COLO829 (cell line): Measurements from ENCODE around the gene PITX2.

Experiments used
- DNase-seq: peaks from one replicate; pipeline ENCODE4 v3.0.0; 2012; ENCODE audit warnings: low spot score

The PITX2 gene

DNA sequence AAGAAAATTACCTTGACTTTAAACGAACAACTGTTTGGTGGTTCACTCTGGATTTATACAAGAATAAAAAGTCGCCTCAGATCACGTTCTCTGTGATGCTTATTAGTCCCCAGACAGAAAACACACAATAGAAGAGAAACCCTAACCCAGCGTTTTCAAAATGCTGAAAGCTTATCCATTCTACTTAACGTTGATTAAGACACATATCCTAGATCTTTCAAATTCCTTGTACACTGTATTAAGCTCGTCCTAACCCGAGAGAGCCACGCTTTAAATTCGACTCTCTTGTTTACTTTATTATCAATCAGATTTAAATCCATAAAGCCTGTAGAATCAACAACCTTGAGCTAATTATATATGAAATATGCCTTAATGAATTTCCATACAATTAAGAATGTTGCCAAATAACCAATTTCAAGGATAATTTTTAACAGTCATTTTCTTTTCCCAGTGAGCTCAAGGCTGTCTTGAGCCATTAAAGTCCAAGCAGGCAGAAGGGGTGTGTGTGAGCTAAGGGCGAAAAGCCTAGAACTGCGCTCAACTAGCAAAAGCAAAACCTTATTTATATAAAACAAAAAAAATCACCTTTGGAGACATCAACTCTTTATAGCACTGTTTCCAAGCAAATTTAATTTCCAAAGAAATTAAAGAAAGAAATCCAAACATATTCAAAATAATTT lies 981 bp upstream of the PITX2 start:
- DNase-seq = no peak

DNA sequence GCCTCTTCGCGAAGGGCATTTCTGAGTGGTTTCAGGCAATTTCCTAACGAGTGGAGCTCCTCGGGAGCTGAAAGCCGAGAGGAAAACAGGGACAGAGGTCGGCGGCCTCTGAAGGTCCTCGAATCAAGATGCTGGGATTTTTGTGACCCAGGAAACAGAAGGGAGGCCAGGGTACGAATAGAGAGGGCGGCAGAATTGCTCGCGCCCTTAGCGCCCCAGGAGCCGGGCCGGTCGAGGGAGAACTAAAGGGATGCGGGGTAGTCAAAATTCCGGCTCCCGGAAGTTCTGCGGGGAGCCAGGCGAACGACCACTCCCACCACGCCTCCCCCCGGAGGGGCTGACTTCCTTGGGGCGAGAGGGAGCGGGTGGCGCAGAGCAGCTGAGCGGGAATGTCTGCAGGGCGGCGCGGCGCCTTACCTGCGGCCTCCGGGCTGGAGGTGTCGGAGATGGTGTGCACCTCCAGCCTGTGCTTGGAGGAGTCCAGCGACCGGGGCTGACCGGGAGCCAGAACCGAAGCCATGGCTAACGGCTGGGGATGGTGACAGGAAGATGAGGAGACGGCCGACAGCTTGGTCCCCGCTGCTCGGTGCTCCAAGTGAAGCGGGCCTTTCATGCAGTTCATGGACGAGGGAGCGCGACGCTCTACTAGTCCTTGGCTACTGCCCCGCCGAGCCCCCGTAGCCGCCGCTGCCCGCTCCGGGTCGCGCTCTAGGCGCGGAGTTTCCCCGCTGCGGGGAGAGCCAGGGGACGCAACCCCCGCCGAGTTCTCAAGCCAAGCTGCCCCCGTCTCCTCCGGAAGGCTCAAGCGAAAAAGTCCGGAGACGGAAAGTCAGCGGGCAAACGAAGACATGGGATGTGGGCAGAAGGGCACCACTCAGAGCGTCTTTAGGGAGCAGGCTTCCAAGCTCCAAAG lies 782 bp downstream of the PITX2 start:
- no peak for DNase-seq

DNA sequence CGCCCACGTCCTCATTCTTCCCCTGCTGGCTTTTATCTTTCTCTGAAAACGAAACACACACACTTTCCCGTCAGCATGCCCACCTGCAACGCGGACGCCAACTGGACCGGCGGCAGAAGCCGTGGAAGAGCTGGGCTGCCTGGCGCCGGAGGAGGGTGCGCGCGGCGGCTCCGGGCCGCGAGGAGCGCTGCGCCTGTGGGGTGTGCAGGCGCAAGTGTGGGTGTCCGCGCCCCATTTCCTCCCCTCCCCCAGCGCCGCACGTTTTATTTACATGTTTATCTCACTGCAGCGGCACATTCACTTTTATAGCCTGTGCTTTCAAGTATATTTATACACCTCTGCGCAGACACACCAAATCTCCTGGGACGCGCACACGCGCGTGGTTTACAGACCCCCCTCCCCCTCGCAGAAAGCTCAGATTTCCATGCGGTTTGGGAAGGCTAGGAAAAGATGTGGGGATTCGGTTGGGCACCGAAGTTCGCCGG lies 1.5 kb downstream of the PITX2 start:
- DNase-seq = no peak

DNA sequence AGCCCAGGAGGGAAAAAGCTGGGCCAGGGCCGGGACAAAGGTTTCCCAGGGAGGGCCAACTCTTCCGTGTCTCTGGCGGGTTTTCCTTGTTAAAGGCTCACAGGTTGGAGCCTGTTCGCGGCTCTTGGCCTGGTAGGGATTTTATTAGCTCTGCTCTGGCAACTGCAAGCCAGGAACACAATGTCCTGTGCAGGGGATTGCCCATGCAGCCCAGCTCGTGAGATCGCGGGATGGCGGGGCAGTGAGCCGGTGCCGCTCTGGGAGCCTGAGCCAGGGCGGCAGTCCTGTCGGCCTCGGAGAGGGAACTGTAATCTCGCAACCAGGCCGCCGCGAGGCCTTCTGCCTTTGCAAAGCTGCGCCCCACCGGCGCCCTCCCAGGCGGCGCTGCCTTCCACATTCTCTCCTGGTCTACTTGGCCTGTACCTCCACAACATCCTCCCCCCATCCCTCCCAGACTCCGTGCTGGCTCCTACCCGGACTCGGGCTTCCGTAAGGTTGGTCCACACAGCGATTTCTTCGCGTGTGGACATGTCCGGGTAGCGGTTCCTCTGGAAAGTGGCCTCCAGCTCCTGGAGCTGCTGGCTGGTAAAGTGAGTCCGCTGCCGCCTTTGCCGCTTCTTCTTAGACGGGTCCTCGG lies 2.1 kb downstream of the PITX2 start:
- DNase-seq = no peak

DNA sequence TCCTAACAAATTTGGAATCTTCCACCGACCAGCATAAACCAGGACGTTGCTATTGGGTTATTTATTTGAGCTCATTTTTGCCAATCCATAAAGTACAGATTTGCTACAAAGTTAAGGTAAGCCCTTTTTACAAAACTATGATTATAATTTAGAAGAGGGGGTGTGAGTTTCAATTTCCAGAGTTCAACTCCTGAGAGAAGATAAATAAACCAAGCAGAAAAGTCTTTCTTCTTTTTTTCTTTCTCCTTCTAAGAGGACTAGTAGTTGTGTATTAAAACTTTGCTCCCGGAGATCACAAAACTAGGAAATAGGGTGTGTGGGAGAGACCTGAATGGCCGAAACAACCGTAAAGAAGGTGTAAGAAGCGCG lies 2.6 kb downstream of the PITX2 start:
- DNase-seq = no peak

DNA sequence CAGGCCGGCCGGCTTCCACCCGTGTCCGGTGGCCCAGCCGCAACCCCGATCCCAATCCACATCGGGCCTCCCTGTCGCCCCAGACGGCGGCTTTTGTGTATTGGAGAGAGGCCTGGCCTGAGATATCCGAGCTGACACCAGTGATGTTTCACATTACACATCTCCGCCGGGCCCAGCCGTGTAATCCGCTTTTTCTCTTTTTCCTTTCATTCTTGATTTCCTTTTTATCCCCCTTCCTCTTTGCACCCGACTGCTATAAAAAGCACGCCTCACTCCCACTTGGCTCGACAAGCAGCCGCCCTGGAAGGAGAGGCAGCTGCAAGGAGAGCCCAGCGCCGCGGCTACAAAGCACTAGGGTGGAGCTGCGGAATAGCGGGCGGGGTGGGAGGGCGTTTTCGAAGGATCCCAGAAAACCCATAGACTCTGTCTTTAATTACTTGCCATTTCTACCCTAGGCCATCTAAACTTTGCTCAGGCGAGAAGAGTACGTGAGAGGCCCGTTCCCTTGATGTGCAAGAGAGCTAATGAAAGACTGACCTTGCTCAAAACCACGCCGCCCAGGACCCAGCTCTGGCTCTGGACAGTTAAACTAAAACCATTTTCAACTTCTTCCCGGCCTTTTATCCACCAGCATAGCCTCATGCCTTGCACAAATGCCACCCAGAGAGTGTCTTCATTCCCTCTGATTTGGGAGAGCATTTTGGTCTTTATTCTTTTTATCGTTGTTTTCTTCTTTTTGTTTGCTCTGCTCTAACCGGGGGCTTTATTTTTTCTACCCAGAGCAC lies 3.2 kb downstream of the PITX2 start:
- DNase-seq = no peak

DNA sequence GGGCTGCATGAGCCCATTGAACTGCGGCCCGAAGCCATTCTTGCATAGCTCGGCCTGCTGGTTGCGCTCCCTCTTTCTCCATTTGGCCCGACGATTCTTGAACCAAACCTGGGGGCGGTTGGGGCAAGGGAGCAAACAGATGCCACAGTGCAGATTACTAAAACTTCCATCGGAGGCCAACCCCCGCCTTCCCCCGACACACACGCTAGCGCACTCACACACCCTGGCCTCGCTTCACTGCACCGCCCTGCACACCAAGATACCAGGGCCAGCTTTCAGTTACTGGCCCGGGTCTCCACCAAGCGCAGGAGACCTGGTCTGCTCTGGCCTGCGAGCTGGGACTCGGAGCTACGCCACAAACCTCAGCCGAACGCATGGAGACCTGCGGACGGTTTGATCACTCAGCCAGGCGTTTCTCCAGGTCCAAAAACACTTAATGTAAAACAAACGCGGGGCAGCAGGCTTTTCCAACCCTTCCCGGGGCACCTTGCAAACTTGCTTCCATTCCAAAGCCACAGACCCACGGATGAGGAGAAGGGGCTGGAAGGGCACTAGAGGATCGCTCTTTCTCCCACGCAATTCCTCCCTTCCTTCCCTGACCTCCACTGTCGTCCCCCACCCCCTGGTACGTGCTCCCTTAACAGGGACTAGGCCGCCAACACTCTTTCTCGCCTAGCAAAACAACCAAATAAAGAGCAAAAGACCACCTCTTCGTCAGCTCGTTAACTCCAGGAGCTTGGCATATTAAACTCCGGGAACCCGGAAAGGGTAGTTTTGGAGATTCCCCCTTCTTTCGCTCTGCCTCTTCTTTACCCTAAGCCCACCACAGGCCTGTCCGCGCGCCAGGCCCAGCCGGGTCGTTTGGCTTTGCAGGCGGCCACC lies 4.1 kb downstream of the PITX2 start:
- DNase-seq = no peak

DNA sequence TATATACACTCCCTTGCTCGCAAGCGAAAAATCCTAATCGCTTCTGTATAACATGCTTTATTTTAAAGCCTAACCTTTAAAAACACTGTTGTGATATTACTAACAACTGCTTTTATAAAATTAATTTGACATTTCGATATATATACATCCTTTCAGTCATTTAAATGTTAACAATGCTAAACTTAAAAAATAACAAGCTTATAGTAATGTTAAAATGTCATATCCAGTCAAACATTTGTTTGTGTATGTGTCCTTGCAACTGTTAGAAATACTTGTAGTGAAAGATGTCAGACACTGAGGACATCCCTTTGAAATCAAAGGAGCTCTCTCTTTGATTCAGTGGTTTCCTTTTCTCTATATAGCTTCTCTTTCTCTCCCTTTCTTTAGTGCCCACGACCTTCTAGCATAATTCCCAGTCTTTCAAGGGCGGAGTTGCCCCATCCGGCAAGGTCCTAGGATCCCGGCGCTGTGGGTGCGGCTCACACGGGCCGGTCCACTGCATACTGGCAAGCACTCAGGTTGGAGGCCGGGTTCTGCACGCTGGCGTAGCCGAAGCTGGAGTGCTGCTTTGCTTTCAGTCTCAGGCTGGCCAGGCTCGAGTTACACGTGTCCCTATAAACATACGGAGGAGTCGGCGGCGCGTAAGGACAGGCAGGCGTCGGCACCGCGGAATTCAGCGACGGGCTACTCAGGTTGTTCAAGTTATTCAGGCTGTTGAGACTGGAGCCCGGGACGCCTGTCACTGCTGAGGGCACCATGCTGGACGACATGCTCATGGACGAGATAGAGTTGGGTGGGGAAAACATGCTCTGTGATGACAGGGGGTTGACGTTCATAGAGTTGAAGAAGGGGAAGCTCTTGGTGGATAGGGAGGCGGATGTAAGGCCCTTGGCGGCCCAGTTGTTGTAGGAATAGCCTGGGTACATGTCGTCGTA lies 5.0 kb downstream of the PITX2 start:
- DNase-seq = no peak

DNA sequence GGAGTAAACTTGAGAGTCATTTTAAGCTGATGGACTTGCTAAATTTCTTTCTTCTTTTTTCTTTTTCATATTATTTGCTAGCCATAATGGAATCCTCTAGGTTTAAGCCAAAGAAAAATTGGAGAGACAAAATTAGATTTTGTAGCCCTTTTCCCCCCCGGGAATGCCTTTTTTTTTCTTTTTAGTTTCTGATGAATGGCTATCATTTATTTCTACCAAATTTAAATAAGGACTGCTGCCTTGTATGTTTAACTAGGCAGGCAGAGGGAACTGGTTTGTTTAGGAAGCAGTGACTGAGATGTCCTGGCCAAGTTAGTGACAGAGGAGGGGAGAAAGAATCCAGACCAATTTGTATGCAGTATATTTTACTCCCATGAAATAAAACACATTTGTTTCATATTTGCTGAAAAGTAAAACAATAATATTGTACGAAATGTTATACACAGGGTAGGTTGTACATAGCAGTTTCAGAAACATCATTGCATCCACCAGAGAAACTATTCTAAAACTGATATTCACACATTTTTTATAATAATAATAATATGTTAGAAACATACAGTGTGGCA lies 5.7 kb downstream of the PITX2 start:
- DNase-seq = no peak

DNA sequence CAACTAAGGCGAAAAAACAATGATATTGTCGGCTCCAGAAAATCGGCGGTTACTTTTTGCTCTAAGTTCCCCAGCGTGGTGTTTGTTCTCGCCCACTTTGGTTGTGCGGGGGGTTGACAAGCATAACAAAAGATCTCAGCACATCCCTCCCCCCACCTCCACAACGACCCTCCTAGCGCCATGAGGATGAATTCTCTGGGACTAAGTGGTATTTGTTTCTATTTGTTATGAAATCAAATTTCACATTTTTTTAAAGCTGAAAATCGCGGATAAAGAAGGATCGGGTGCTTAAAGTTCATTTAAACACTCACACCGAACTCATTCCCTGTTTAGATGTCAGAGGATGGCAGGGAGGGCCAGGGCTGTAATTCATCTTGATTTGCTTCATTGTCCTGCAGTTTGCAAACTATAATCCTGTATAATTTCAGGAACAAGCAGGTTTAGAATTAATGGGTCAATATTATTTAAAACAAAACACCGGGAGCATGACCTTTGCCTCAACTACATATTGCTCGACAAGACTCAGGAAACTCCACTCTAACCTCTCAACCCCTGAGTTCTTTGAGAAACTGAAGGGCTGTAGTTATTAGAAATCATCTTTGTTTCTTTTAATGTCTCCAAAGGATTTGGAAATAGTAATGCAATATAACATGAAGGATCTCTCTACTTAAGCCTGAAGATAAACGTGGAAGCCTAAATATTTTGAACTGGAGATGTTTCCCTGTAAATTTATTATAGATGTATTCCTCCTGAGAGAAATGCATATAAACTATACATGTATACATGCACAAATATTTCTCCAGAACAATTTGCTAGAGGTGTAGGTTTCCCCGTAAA lies 6.4 kb downstream of the PITX2 start:
- no peak for DNase-seq

DNA sequence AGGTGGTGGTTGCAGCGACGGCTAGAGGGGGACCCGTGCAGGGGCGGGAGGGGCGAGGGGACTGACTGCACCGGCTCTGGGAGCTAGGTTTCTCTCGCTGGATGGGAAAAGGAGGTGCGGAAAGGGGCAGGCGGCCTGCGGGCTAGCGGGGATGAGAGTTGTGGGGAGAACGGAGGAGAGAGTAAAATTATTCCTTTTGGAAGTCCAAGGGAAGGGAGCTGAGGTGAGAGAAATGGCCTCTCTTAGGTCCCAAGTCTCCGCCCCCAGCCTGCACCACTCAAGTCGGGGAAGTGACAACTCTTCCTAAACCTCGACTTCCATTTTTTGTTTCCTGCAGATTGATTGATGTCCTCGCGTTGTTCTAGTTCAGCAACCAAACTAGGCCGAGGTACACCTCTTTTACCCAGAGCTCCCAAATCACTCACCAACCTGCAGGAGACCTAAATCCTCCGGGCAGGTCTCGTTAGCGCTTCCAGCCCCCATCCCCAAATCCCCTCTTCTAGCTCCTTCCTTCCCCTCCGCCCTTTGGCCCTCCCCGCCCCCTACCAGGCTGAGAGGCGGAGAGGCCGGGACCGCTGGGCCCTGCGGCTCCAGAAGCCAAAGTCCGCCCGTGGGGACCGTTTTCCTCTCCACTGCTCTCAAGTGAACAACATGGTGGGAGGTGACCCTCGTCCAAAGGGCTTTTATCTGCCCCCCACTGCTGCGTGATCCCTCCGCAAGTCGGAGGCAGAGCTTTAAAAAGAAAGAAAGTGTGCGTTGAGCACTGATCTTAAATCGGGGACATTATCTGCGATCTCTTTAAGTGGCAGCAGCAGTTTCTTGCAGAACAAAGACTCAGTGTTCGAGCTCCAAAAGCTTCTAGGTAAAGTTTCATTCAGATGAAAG lies 7.3 kb downstream of the PITX2 start:
- DNase-seq = no peak

DNA sequence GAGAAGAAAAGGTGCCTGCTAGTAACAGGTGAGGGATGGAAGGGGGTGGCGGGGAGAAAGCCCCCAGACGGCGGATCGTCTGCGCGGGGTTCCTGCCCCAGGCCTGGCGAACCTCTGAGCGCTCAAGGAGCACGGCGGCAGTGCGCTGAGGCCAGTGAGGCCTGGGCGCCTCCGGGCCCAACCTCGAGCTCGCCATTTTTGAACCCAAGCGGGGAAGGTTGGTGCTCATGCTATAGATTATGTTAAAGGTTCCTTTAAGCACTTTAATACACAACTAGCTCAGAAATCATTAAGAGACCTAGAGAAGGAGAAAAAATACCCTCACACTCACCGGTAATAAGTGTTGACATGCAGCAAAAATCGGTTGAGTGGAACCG lies 7.9 kb downstream of the PITX2 start:
- no peak for DNase-seq

DNA sequence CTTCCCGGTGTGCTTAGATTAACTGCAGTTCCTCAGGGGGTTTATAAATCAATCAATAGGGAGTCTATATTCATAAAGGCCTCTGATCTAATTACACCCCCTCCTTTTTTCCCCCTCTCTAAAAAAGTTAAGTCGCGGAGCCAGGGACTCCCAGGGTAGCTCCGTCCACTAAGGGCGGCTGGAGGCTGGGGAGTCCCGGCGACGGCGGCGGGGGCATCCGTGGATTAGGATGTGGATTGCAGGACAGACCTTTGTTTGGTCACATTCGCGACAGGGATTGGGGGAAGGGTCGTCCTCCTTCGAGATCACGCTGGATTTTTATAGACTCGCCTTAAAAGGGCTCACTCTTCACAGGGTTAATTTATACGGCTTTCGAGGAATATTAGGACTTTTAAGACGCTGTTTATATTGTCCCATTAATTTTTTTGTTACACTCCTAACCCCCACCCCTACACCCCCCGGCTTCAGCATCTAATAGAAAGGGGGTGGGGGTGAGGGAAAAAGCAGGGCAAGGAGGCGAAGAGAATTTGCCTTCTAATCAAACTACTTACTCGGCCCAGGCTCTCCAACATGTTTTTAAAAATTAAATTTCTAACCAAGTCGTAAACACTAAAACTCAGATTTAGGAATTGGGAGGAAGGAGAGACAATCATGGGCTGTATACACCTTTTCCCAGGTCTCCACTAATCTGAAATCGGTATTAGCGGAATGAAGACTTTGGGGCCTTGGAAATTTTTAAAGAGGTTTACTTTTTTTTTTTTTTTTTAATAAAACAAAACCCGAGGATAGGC lies 8.5 kb downstream of the PITX2 start:
- DNase-seq = no peak

DNA sequence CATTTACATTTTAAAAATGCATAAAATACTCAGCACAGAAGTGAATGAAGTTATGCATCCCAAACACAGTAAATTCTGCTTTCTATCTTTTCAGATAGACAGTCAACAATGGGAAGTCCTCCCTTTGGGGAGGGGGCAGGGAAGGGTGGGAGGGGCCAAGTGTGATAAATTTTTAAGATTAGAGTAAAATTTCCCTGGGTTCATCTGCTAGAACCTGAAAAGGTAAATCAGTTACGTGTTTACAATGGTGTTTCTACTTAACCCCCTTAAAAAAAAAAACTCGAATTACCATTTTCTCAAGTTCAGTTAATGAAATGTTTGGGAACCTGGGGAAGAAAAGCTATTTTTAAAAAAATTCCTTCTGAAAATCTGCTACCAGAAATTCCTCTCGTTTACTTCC lies 9.1 kb downstream of the PITX2 start:
- no peak for DNase-seq

DNA sequence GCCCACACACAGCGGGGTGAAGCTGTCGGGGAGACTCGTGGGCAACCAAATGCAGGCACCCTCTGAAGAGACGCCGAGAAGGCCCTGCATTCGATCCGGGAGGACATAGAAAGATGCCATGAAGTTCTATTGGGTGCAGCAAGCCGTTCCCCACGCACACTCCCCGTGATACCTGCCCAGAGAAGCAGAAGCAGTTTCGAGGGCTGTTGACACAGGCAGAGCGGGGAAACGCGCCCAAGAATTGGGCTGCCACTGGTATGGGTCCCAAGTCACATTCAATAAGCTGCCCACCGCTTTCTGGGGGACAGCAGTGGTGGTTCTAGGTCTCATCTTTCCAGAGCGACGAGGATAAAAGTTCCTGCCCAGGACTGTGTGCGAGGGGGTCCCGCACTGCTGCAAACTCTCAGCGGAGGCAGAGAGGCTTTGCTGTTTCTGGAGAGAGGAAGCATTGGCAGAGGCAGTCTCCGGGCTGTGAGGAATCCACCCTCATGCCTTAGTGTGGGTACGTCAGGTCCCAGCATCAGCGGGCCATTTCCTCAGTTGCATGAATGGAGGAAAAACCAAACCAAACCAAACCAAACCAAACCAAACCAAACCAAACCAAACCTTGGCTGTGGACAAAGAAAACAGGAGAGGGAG lies 10.1 kb downstream of the PITX2 start:
- DNase-seq = no peak

DNA sequence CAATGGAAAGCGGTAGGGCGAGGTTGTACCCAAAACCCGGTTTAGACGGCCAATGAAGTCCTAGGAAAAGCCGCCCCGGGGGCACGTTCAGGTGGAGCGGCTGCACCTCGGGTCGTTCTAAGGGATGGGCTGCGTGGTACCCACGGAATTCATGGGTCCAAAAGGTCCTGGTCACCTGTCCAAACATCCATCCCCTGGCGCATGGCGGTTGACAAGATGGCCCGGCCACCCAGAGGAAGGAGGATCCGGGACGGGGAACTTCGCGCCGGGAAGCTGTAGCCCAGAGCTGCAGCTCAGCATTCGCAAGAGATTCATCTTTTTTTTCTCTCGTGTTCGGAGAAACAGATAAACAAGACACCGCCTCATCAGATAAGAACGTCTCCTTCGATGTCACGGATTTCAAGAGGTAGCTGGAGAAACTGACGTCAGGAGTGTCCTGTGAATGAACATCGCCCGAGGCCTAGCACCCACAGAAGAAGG lies 10.9 kb downstream of the PITX2 start:
- no peak for DNase-seq
